ENCODE data around the gene DEFB114.

The DEFB114 gene

GRCh38 chr6:49934770-49935169, 29.2 kb downstream of the DEFB114 start:
- no peak for DNase-seq

- no peak for DNase-seq
Measured at GRCh38 chr6:49933526-49933925, 30.4 kb downstream of the DEFB114 start.

- no peak for DNase-seq
Measured at GRCh38 chr6:49929340-49929739, 34.6 kb downstream of the DEFB114 start.

- no peak for DNase-seq
Measured at GRCh38 chr6:49923826-49924225, 40.1 kb downstream of the DEFB114 start.

GRCh38 chr6:49919935-49920644, 43.9 kb downstream of the DEFB114 start:
- DNase-seq: no peak

- no peak for DNase-seq
Measured at GRCh38 chr6:49919261-49919660, 44.7 kb downstream of the DEFB114 start.

GRCh38 chr6:49918787-49919186, 45.2 kb downstream of the DEFB114 start:
- no peak for DNase-seq

- DNase-seq: no peak
Measured at GRCh38 chr6:49915035-49915434, 48.9 kb downstream of the DEFB114 start.

GRCh38 chr6:49913636-49914375, 50.2 kb downstream of the DEFB114 start:
- DNase-seq: no peak

- DNase-seq: no peak
Measured at GRCh38 chr6:49912196-49912595, 51.8 kb downstream of the DEFB114 start.

GRCh38 chr6:49911252-49911651, 52.7 kb downstream of the DEFB114 start:
- no peak for DNase-seq

Measured in activated effector memory CD4-positive, alpha-beta T cell treated with Interleukin-2 at 50 U/mL for 16 hours (primary cell).